ENCODE results near the gene CSF1.

CSF1 gene

GRCh38 chr1:109977657-109978378, 67.2 kb downstream of the CSF1 start:
- no peak overlapping the region for H2BK120ac ChIP-seq (ENCODE audit: low read depth, low read length)
- no peak overlapping the region for H3K18ac ChIP-seq (ENCODE audit: low read length)
- no peak overlapping the region for H2BK5ac ChIP-seq (ENCODE audit: low read length)
- H3K23ac ChIP-seq (ENCODE audit: low read length): no peak overlapping the region
- DNase-seq: no peak
- no peak overlapping the region for H3K56ac ChIP-seq (ENCODE audit: low read length)
- H3K9ac ChIP-seq (ENCODE audit: low read length): no peak overlapping the region
- H3K4me3 ChIP-seq (ENCODE audit: low read length): no peak overlapping the region
- no CpG with 5 or more reads among the region's 12 CpGs for WGBS (ENCODE audit: extremely low coverage, insufficient coverage, low lambda C conversion rate)
- H3K36me3 ChIP-seq (ENCODE audit: control insufficient read depth, insufficient read depth, low read length): no peaks in the 10 kb centered on the region
- H3K4ac ChIP-seq (ENCODE audit: low read depth, low read length): no peak overlapping the region
- H3K4me1 ChIP-seq (ENCODE audit: control insufficient read depth, low read depth, low read length): no peaks in the 10 kb centered on the region
- H2BK15ac ChIP-seq (replicated peaks; ENCODE audit: low read depth): no peak overlapping the region
- no peaks in the 10 kb centered on the region for H3K79me2 ChIP-seq (ENCODE audit: control insufficient read depth, insufficient read depth, low read length)
- no peak overlapping the region for H2AK5ac ChIP-seq (ENCODE audit: low read length)
- no peaks in the 10 kb centered on the region for H3K27me3 ChIP-seq (ENCODE audit: insufficient read depth, low read length, poor library complexity)
- no peak overlapping the region for H4K5ac ChIP-seq (ENCODE audit: low read length)
- no peaks in the 10 kb centered on the region for H3K79me1 ChIP-seq (ENCODE audit: low read length)
- no peak overlapping the region for H3K27ac ChIP-seq (ENCODE audit: low read depth, low read length)
- no peak overlapping the region for H4K8ac ChIP-seq (ENCODE audit: low read depth, low read length)
- H3K4me2 ChIP-seq (ENCODE audit: low read length): no peak overlapping the region

- H2BK120ac ChIP-seq (ENCODE audit: low read depth, low read length): no peak overlapping the region
- no peak overlapping the region for H3K23ac ChIP-seq (ENCODE audit: low read length)
- H3K36me3 ChIP-seq (ENCODE audit: control insufficient read depth, insufficient read depth, low read length): no peaks in the 10 kb centered on the region
- DNase-seq: no peak
- H4K8ac ChIP-seq (ENCODE audit: low read depth, low read length): no peak overlapping the region
- H3K79me1 ChIP-seq (ENCODE audit: low read length): no peaks in the 10 kb centered on the region
- H3K4me1 ChIP-seq (ENCODE audit: control insufficient read depth, low read depth, low read length): no peaks in the 10 kb centered on the region
- no peak overlapping the region for H3K27ac ChIP-seq (ENCODE audit: low read depth, low read length)
- H3K4me2 ChIP-seq (ENCODE audit: low read length): no peak overlapping the region
- no peak overlapping the region for H4K5ac ChIP-seq (ENCODE audit: low read length)
- no peak overlapping the region for H3K4me3 ChIP-seq (ENCODE audit: low read length)
- no CpG with 5 or more reads among the region's 9 CpGs for WGBS (ENCODE audit: extremely low coverage, insufficient coverage, low lambda C conversion rate)
- H2BK5ac ChIP-seq (ENCODE audit: low read length): no peak overlapping the region
- H3K4ac ChIP-seq (ENCODE audit: low read depth, low read length): no peak overlapping the region
- H3K9ac ChIP-seq (ENCODE audit: low read length): no peak overlapping the region
- H3K79me2 ChIP-seq (ENCODE audit: control insufficient read depth, insufficient read depth, low read length): no peaks in the 10 kb centered on the region
- H2BK15ac ChIP-seq (replicated peaks; ENCODE audit: low read depth): no peak overlapping the region
- H3K27me3 ChIP-seq (ENCODE audit: insufficient read depth, low read length, poor library complexity): no peaks in the 10 kb centered on the region
- no peak overlapping the region for H2AK5ac ChIP-seq (ENCODE audit: low read length)
- no peak overlapping the region for H3K56ac ChIP-seq (ENCODE audit: low read length)
- no peak overlapping the region for H3K18ac ChIP-seq (ENCODE audit: low read length)
Observed at GRCh38 chr1:109978761-109979488, 68.3 kb downstream of the CSF1 start.

- no peak overlapping the region for H3K4me3 ChIP-seq (ENCODE audit: low read length)
- no peak overlapping the region for H2BK5ac ChIP-seq (ENCODE audit: low read length)
Observed at GRCh38 chr1:109979489-109980091, 68.9 kb downstream of the CSF1 start.

More at GRCh38 chr1:109979489-109980091, 68.9 kb downstream of the CSF1 start:
- Histone ChIP-seq H2BK120ac (ENCODE audit: low read depth, low read length) (no peak overlapping the region), H2AK5ac (ENCODE audit: low read length) (no peak overlapping the region), H3K27me3 (ENCODE audit: insufficient read depth, low read length, poor library complexity) (no peaks in the 10 kb centered on the region), H3K27ac (ENCODE audit: low read depth, low read length) (no peak overlapping the region), H3K36me3 (ENCODE audit: control insufficient read depth, insufficient read depth, low read length) (no peaks in the 10 kb centered on the region), H3K79me2 (ENCODE audit: control insufficient read depth, insufficient read depth, low read length) (no peaks in the 10 kb centered on the region), H3K56ac (ENCODE audit: low read length) (no peak overlapping the region), H3K9ac (ENCODE audit: low read length) (no peak overlapping the region), H4K5ac (ENCODE audit: low read length) (no peak overlapping the region), H3K4me1 (ENCODE audit: control insufficient read depth, low read depth, low read length) (peaks cover 2% of the 10 kb centered on the region), H2BK15ac (replicated peaks; ENCODE audit: low read depth) (no peak overlapping the region), H3K4ac (ENCODE audit: low read depth, low read length) (no peak overlapping the region), H3K18ac (ENCODE audit: low read length) (no peak overlapping the region), H3K79me1 (ENCODE audit: low read length) (no peaks in the 10 kb centered on the region), H3K23ac (ENCODE audit: low read length) (no peak overlapping the region), H3K4me2 (ENCODE audit: low read length) (no peak overlapping the region), H4K8ac (ENCODE audit: low read depth, low read length) (no peak overlapping the region)
- WGBS (ENCODE audit: extremely low coverage, insufficient coverage, low lambda C conversion rate): no CpG with 5 or more reads among the region's 5 CpGs
- DNase-seq: no peak
